ENCODE results near the gene ASB8.
"Not testable (repeated sequence)": the region's sequence is repeated elsewhere in the genome, so short reads cannot be mapped to it uniquely, and the experiment has no call there.

Gene ASB8

GRCh38 chr12:48183091-48183875 is 26.0 kb upstream of the ASB8 start, which contains the start of gene CCDC184:
TSS of gene CCDC184 (plus strand) at chr12:48183644. CDS start at chr12:48184123, 479 bp downstream.
- DNase-seq, result peak in 48 of 51 donors; percentile 21 to 88 (median 66)

GRCh38 chr12:48182631-48183030 is 25.3 kb upstream of the ASB8 start:
- no peak for DNase-seq

- DNase-seq, result no peak
Observed at GRCh38 chr12:48180857-48181495, 23.7 kb upstream of the ASB8 start.

- DNase-seq, result no peak
Observed at GRCh38 chr12:48180424-48180823, 23.1 kb upstream of the ASB8 start.

- peak in 1 of 51 donors; percentile 3 for DNase-seq
Observed at GRCh38 chr12:48179466-48179865, 22.2 kb upstream of the ASB8 start.

- DNase-seq, result no peak
Observed at GRCh38 chr12:48177982-48178381, 20.7 kb upstream of the ASB8 start.

GRCh38 chr12:48176417-48176751 is 19.1 kb upstream of the ASB8 start:
- no peak for DNase-seq

- DNase-seq, result no peak
Observed at GRCh38 chr12:48175613-48176416, 18.5 kb upstream of the ASB8 start.

- no peak for DNase-seq
Observed at GRCh38 chr12:48169011-48169410, 11.7 kb upstream of the ASB8 start.

- peak in 4 of 51 donors; percentile 11 to 61 (median 18) for DNase-seq
Observed at GRCh38 chr12:48165089-48165981, 8.0 kb upstream of the ASB8 start.

GRCh38 chr12:48164451-48164850 is 7.1 kb upstream of the ASB8 start:
- no peak for DNase-seq

- DNase-seq, result peak in 1 of 51 donors; percentile 6
Observed at GRCh38 chr12:48163150-48163747, 5.9 kb upstream of the ASB8 start.

GRCh38 chr12:48160807-48161206 is 3.5 kb upstream of the ASB8 start:
- DNase-seq, result peak in 23 of 51 donors; percentile 2 to 56 (median 21)

GRCh38 chr12:48160046-48160445 is 2.7 kb upstream of the ASB8 start:
- no peak for DNase-seq

- DNase-seq, result no peak
Observed at GRCh38 chr12:48157889-48158370, 615 bp upstream of the ASB8 start.

GRCh38 chr12:48156652-48157017 is 680 bp downstream of the ASB8 start:
- no peak for DNase-seq

GRCh38 chr12:48155786-48156185 is 1.5 kb downstream of the ASB8 start:
- DNase-seq, result not testable (repeated sequence)

- peak in 1 of 51 donors; percentile 11 for DNase-seq
Observed at GRCh38 chr12:48151103-48151771, 6.1 kb downstream of the ASB8 start.

GRCh38 chr12:48145981-48146380 is 11.3 kb downstream of the ASB8 start:
- no peak for DNase-seq

GRCh38 chr12:48143898-48144297 is 13.4 kb downstream of the ASB8 start:
- no peak for DNase-seq

Measured in hypothalamus (tissue), 51 donors.